ENCODE results near the gene SLC9A8. TPM values are rescaled to one million over a fixed set of nuclear protein-coding genes. Genes with fewer than 3 reads are reported as not detected.
A peak's percentile ranks its signal among the peaks of the same experiment; 100 is the strongest.

Gene SLC9A8
- total and polyA plus RNA-seq, 9 of the 15 experiments (the other 6 are each of a cell fraction or from before 2014, with no cell fraction given): 0.56 to 9.7 (median 5.0) TPM

GRCh38 chr20:49812507-49813304, at the start of gene SLC9A8 (continued):
- TF ChIP-seq ATF3 (IDR thresholded peaks at IDR 0.05) (peak; percentile 90), ATF3 (CRISPR knock-in tag; conservative IDR thresholded peaks at IDR 0.05) (0 out of 2 replicates have a peak, but pooled peaks have one; percentile 28), ZNF764 (CRISPR knock-in tag; IDR thresholded peaks at IDR 0.05; ENCODE audit: low read depth) (no peak), BRCA1 (IDR thresholded peaks at IDR 0.05) (no peak), BRCA1 (CRISPR knock-in tag; IDR thresholded peaks at IDR 0.05) (no peak), ZBTB8A (IDR thresholded peaks at IDR 0.05; ENCODE audit: partially characterized antibody) (no peak), THRA (IDR thresholded peaks at IDR 0.05) (no peak), ZNF507 (tag; conservative IDR thresholded peaks at IDR 0.05) (no peak), PATZ1 (CRISPR knock-in tag; IDR thresholded peaks at IDR 0.05; ENCODE audit: borderline replicate concordance) (no peak), PCBP1 (IDR thresholded peaks at IDR 0.05; ENCODE audit: low read depth, low read length, poor library complexity, severe bottlenecking) (no peak), ZHX1 (conservative IDR thresholded peaks at IDR 0.05; ENCODE audit: low read length) (no peak), USF2 (CRISPR knock-in tag; IDR thresholded peaks at IDR 0.05) (peak; percentile 76), SLC30A9 (CRISPR knock-in tag; IDR thresholded peaks at IDR 0.05) (no peak), ADNP (tag; IDR thresholded peaks at IDR 0.05) (no peak), ZNF76 (CRISPR knock-in tag; IDR thresholded peaks at IDR 0.05; ENCODE audit: borderline replicate concordance) (no peak), EZH2 (IDR thresholded peaks at IDR 0.05; ENCODE audit: borderline replicate concordance, low read depth, low read length) (no peak), PHF20 (IDR thresholded peaks at IDR 0.05; ENCODE audit: partially characterized antibody) (peak; percentile 83), COPS2 (conservative IDR thresholded peaks at IDR 0.05) (no peak), CC2D1A (IDR thresholded peaks at IDR 0.05) (no peak), ZZZ3 (IDR thresholded peaks at IDR 0.05) (no peak), KDM4B (IDR thresholded peaks at IDR 0.05; ENCODE audit: borderline replicate concordance in 2 of 2, low read depth in 1 of 2) (no peak; a peak in 1 of 4 replicates)

Data from K562 (cell line).